Thoracic aorta (tissue), 2 donors: ENCODE results near the gene BCAT1. TPM values are rescaled to one million over a fixed set of nuclear protein-coding genes. Genes with fewer than 3 reads are reported as not detected.

Experiments
- ATAC-seq: fragments of 150-250 bp; one replicate; pipeline ENCODE4 v1.8.0; 2017; ENCODE audit warnings: low read depth; ENCODE audit not compliant: insufficient number of reproducible peaks, low FRiP score
- DNase-seq: peaks from one replicate; pipeline ENCODE4 v3.0.0-alpha.2; 2020; ENCODE audit warnings: low spot score
- H3K27ac ChIP-seq, 2 donors: fragments of 200-600 bp; sonication (generic); 1 replicate in 1 of 2; 2 replicates in 1 of 2; pipeline ENCODE4 v1.5.1; 2016; ENCODE audit warnings: mild to moderate bottlenecking in 2 of 2, moderate library complexity in 2 of 2
- H3K27me3 ChIP-seq: fragments of 200-600 bp; sonication (generic); replicated peaks from 2 replicates; pipeline ENCODE4 v1.6.0; 2016; ENCODE audit warnings: mild to moderate bottlenecking; ENCODE audit not compliant: insufficient read depth
- H3K36me3 ChIP-seq: fragments of 200-600 bp; sonication (generic); one replicate; pipeline ENCODE4 v1.5.1; 2016
- H3K4me1 ChIP-seq, 2 donors: fragments of 200-600 bp; sonication (generic); 1 replicate in 1 of 2; 2 replicates in 1 of 2; pipeline versions ENCODE4 v1.5.1 to v1.6.0; 2016; ENCODE audit warnings: low read depth in 2 of 2, mild to moderate bottlenecking in 1 of 2; ENCODE audit not compliant: control insufficient read depth in 1 of 2
- H3K4me3 ChIP-seq: fragments of 200-600 bp; sonication (generic); 2 replicates; pipeline ENCODE4 v1.5.1; 2016; ENCODE audit warnings: mild to moderate bottlenecking
- H3K9me3 ChIP-seq: fragments of 200-600 bp; sonication (generic); 2 replicates; pipeline ENCODE4 v1.5.1; 2016
- total RNA-seq, 2 donors: library from RNA; depleted of rRNA; stranded (reverse); fragments of >200 nt; gene quantifications; one replicate each; pipeline versions ENCODE4 v1.1.0 to v1.2.3, GENCODE V29; 2016
- TF ChIP-seq, protein P1 (sequence below): fragments of 200-600 bp; sonication (generic); IDR thresholded peaks from one replicate; pipeline ENCODE4 v1.5.1; 2019; ENCODE audit warnings: antibody characterized with exemption

BCAT1 gene
- total RNA-seq, 2 donors from 2014 or later: 24.9 to 28.6 TPM

DNA sequence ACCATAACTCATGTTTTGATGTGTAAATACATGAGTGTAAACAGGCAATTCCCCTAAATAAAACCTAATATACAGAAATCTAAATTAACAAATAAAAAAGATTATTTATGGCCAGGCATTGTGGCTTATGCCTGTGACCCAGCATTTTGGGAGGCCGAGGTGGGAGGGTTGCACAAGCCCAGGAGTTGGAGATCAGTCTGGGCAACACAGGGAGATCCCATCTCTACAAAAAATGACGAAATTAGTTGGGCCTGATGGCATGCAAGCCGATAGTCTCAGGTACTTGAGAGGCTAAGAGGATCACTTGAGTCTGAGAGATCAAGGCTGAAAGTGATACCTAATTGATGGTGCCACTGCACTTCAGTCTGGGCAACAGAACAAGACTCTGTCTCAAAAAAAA is 48.7 kb downstream of the BCAT1 start:
- TF ChIP-seq, protein P1, sequence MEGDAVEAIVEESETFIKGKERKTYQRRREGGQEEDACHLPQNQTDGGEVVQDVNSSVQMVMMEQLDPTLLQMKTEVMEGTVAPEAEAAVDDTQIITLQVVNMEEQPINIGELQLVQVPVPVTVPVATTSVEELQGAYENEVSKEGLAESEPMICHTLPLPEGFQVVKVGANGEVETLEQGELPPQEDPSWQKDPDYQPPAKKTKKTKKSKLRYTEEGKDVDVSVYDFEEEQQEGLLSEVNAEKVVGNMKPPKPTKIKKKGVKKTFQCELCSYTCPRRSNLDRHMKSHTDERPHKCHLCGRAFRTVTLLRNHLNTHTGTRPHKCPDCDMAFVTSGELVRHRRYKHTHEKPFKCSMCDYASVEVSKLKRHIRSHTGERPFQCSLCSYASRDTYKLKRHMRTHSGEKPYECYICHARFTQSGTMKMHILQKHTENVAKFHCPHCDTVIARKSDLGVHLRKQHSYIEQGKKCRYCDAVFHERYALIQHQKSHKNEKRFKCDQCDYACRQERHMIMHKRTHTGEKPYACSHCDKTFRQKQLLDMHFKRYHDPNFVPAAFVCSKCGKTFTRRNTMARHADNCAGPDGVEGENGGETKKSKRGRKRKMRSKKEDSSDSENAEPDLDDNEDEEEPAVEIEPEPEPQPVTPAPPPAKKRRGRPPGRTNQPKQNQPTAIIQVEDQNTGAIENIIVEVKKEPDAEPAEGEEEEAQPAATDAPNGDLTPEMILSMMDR: no peak
- DNase-seq (no peak), ATAC-seq (no peak)
- Histone ChIP-seq H3K9me3 (no peaks in the 10 kb centered on the region), H3K27ac (no peak overlapping the region), H3K4me1 (peaks cover 16 to 23% of the 10 kb centered on the region in 2 donors), H3K27me3 (no peaks in the 10 kb centered on the region), H3K36me3 (no peaks in the 10 kb centered on the region), H3K4me3 (no peak overlapping the region)

DNA sequence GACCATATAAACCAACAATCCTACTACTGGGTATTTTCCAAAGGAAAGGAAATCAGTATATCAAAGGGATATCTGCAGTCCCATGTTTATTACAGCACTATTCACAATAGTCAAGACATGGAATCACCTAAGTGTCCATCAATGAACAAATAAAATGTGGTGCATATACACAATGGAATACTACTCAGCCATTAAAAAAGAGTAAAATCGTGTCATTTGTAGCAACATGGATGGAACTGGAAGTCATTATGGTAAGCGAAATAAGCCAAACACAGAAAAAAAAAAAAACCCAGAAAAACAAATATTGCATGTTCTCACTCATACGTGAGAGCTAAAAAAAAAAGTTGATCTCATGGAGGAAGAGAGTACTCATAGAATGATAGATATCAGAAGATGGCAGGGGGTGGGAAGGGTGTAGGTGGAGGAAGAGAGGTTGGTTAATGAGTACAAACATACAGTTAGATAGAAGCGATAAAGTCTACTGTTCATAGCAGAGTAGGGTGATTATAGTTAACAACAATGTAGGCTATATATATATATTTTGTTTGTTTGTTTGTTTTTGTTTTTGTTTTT is 49.3 kb downstream of the BCAT1 start:
- H3K27me3 ChIP-seq: no peaks in the 10 kb centered on the region
- no peak overlapping the region for H3K4me3 ChIP-seq
- no peak overlapping the region for H3K27ac ChIP-seq
- ATAC-seq (no peak), DNase-seq (no peak)
- no peaks in the 10 kb centered on the region for H3K36me3 ChIP-seq
- peaks cover 19 to 29% of the 10 kb centered on the region in 2 donors for H3K4me1 ChIP-seq
- TF ChIP-seq, protein P1: no peak
- H3K9me3 ChIP-seq: no peaks in the 10 kb centered on the region

DNA sequence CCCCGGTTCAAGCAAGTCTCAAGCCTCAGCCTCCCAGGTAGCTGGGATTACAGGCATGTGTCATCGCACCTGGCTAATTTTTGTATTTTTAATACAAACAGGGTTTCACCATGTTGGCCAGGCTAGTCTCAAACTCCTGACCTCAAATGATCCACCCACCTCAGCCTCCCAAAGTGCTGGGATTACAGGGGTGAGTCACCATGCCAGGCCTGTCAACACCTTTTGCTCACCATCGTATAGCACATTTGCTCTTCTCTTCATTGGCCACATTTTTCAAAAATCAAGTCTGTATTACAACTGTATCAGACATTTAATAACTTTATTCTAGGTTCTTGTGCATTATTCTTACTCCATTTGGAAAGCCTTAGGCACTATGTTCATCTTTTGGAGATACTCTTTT is 50.3 kb downstream of the BCAT1 start:
- H3K27ac ChIP-seq: no peak overlapping the region
- DNase-seq (no peak), ATAC-seq (no peak)
- no peak overlapping the region for H3K4me3 ChIP-seq
- no peaks in the 10 kb centered on the region for H3K9me3 ChIP-seq
- H3K36me3 ChIP-seq: no peaks in the 10 kb centered on the region
- TF ChIP-seq, protein P1: no peak
- no peaks in the 10 kb centered on the region for H3K27me3 ChIP-seq
- H3K4me1 ChIP-seq: peaks cover 19 to 29% of the 10 kb centered on the region in 2 donors

DNA sequence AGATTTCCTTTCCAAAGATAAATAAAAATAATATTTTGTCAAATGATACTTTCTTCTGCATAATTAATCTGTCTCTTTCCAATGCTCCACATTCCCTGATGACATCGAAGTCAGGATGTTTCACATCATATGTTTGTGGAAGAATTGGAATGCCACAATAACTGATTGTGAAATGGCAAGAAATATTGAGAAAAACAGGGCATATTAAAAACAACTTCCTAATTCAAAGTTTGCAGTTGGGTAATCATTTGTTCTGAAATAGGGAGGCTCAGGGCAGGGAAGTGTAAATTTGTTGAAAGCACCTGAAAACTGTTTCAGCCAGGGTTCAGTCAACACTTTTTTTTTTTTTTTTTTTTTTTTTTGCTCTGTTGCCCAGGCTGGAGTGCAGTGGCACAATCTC is 50.7 kb downstream of the BCAT1 start:
- Histone ChIP-seq H3K4me1 (peaks cover 19 to 29% of the 10 kb centered on the region in 2 donors), H3K27me3 (no peaks in the 10 kb centered on the region), H3K27ac (no peak overlapping the region), H3K4me3 (no peak overlapping the region), H3K9me3 (no peaks in the 10 kb centered on the region), H3K36me3 (no peaks in the 10 kb centered on the region)
- ATAC-seq: no peak
- no peak for DNase-seq
- TF ChIP-seq, protein P1: no peak

DNA sequence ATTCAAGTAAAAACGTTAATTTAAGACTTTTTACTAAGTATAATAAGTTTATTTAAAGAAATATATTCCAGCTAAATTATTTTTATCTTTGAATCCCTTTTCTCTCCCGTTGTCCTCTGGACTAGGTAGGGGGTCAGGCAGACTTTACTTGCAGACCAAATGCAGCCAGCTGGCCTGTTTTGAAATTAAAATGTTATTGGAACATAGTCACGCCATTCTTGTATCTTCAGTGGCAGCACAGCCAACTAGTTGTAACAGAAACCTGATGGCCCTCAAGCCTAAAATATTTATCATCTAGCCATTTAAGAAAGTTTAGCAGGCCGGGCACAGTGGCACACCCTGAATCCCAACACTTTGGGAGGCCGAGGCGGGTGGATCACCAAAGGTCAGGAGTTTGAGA is 52.7 kb downstream of the BCAT1 start:
- ATAC-seq: no peak
- TF ChIP-seq, protein P1: no peak

More for the DNA sequence above, 52.7 kb downstream of the BCAT1 start:
- Histone ChIP-seq H3K4me3 (no peak overlapping the region), H3K4me1 (peaks cover 15 to 20% of the 10 kb centered on the region in 2 donors), H3K9me3 (no peaks in the 10 kb centered on the region), H3K27ac (no peak overlapping the region), H3K36me3 (no peaks in the 10 kb centered on the region), H3K27me3 (no peaks in the 10 kb centered on the region)
- DNase-seq: no peak
